Fibroblast of pulmonary artery (primary cell): ENCODE data around the gene GOLGA6B.
"Not testable (repeated sequence)": the region's sequence is repeated elsewhere in the genome, so short reads cannot be mapped to it uniquely, and the experiment has no call there.

ENCODE experiments used
- DNase-seq: peaks from one replicate; pipeline ENCODE4 v3.0.0-alpha.2; 2010; ENCODE audit warnings: low read depth
- H3K4me3 ChIP-seq: replicated peaks from 2 replicates; pipeline ENCODE4 v1.5.1; 2011; ENCODE audit warnings: low read depth, mild to moderate bottlenecking, control low read depth, low read length, moderate library complexity
- TF ChIP-seq, protein P1 (sequence below): IDR thresholded peaks from 2 replicates; pipeline ENCODE4 v1.5.1; 2011; ENCODE audit warnings: mild to moderate bottlenecking, control low read depth, low read length, inconsistent platforms; ENCODE audit errors: missing control alignments

Gene GOLGA6B

DNA sequence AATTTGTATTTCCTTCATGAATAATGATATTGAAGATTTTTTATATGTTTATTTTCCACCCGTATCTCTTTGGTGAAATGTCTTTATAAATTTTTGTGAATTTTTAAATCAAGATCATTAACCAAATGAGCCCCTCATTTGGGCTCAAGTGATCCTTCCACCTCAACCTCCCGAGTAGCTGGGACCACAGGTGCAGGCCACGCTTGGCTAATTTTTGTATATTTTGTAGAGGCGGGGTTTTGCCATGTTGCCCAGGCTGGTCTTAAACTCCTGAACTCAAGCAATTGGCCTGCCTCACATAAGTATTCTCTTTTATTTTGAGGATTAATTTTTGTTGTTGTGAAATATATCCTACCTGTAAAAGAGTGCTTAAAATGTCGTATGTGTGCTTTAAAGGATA is 36.4 kb downstream of the GOLGA6B start:
- no peak for DNase-seq
- TF ChIP-seq, protein P1, sequence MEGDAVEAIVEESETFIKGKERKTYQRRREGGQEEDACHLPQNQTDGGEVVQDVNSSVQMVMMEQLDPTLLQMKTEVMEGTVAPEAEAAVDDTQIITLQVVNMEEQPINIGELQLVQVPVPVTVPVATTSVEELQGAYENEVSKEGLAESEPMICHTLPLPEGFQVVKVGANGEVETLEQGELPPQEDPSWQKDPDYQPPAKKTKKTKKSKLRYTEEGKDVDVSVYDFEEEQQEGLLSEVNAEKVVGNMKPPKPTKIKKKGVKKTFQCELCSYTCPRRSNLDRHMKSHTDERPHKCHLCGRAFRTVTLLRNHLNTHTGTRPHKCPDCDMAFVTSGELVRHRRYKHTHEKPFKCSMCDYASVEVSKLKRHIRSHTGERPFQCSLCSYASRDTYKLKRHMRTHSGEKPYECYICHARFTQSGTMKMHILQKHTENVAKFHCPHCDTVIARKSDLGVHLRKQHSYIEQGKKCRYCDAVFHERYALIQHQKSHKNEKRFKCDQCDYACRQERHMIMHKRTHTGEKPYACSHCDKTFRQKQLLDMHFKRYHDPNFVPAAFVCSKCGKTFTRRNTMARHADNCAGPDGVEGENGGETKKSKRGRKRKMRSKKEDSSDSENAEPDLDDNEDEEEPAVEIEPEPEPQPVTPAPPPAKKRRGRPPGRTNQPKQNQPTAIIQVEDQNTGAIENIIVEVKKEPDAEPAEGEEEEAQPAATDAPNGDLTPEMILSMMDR: no peak

DNA sequence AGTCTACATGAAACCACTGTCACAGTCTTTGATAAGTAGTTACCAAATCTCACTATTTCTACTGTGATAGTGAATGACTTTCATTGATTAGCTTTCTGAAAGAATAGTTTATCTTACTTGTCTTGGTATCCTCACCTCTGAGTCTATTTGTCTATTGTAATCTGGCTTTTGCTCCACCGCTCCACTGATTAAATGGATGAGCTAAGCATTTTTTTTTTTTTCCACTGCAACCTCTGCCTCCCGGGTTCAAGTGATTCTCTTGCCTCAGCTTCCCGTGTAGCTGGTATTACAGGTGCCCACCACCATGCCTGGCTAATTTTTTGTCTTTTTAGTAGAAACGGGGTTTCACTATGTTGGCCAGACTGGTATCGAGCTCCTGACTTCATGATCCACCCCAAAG is 44.4 kb downstream of the GOLGA6B start:
- H3K4me3 ChIP-seq: no peak overlapping the region
- no peak for DNase-seq
- TF ChIP-seq, protein P1: no peak

More for the DNA sequence above, 36.4 kb downstream of the GOLGA6B start:
- no peak overlapping the region for H3K4me3 ChIP-seq

DNA sequence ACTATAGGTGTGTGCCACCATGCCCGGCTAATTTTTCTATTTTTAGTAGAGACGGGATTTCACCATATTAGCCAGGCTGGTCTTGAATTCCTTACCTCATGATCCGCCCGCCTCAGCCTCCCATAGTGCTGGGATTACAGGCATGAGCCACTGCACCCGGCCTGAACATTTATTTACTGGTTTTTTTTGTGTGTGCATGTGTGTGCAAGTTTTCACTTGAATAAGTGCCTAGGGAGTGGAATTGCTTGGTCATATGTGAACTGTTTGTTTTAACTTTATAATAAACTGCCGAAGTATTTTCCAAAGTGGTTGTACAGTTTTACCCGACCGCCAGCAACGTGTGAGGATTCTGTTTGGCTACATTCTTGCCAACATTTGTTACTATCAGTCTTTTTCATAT is 45.6 kb downstream of the GOLGA6B start:
- no peak for DNase-seq
- TF ChIP-seq, protein P1: no peak
- H3K4me3 ChIP-seq: no peak overlapping the region

DNA sequence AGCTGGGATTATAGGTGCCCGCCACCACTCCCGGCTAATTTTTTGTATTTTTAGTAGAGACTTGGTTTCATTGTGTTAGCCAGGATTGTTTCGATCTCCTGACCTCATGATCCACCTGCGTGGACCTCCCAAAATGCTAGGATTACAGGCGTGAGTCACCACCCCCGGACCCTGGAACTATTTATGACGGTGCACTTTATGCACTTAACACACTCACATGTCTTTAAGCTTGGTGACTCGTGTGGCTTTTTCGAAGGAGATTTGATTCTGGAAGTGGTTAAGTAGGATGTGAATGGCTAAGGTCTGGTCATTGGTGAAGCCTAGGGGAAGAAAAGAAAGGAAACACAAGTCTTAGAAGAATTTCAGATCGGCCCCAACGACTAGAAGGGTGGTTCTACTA is 51.8 kb downstream of the GOLGA6B start:
- no peak overlapping the region for H3K4me3 ChIP-seq
- TF ChIP-seq, protein P1: no peak
- DNase-seq: no peak

DNA sequence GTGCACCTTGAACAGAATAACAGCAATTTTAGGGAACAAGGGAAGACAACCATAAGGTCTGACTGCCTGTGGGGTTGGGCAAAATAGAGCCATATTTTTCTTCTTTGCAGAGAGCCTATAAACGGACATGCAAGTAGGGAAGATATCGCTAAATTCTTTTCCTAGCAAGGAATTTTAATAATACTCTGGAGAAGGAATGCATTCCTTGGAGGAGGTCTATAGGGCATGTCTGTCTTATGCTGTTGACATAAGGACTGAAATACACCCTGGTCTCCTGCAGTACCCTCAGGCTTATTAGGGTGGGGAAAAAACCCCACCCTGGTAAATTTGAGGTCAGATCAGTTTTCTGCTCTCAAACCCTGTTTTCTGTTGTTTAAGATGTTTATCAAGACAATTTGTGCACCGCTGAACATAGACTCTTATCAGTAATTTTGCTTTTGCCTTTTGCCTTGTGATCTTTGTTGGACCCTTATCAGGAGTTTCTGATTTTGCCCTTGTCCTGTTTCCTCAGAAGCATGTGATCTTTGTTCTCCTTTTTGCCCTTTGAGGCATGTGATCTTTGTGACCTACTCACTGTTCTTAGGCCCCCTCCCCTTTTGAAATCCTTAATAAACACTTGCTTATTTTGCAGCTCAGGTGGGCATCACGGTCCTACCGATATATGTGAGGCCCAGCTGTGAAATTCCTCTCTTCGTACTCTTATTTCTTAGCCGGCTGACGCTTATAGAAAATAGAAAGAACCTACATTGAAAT is 54.2 kb downstream of the GOLGA6B start:
- DNase-seq, H3K4me3 ChIP-seq: not testable (repeated sequence)
